HG03175 (cell line): ENCODE measurements around the gene ATP6V1G2.
"Not testable (repeated sequence)": the region's sequence is repeated elsewhere in the genome, so short reads cannot be mapped to it uniquely, and the experiment has no call there.

Source experiments
- ATAC-seq: cut with Tn5 transposase; IDR thresholded peaks from one replicate; pipeline ENCODE4 v1.9.1; 2021; ENCODE audit warnings: mild to moderate bottlenecking, moderate library complexity; ENCODE audit not compliant: unreplicated experiment

ATP6V1G2 gene

GRCh38 chr6:31530659-31531058, 15.7 kb downstream of the ATP6V1G2 start:
- ATAC-seq, result no peak

DNA sequence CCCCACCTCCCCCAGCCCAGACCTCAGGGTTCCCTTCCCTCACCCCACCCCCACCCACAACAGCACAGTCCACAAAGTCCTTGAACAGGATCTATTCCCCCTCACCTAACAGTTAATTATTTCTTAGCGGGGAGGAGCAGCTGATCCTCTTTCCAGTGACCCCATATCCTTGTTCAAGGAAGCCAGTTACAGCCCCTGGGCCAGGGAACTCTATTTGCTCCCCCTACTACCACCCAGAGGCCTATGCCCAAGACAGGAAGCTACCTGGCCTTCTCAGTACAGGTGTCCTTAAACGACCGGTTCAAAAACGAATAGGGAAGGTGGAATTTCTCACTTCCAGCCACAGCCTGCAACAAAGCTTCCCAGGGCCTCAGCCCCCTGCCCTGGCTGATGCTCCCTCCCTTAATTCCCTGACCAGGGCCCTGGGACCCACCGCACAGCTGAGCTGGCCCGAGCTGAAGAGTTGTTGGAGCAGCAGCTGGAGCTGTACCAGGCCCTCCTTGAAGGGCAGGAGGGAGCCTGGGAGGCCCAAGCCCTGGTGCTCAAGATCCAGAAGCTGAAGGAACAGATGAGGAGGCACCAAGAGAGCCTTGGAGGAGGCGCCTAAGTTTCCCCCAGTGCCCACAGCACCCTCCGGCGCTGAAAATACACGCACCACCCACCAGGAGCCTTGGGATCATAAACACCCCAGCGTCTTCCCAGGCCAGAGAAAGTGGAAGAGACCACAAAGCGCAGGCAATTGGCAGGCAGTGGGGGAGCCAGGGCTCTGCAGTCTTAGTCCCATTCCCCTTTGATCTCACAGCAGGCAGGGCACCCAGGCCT, 16.9 kb downstream of the ATP6V1G2 start:
- no peak for ATAC-seq

- ATAC-seq, result no peak
Observed at GRCh38 chr6:31528821-31529328, 17.5 kb downstream of the ATP6V1G2 start, which contains the start of gene MCCD1. Gene MCCD1 (plus strand): TSS chr6:31528962. CDS start chr6:31529015, 53 bp downstream.

DNA sequence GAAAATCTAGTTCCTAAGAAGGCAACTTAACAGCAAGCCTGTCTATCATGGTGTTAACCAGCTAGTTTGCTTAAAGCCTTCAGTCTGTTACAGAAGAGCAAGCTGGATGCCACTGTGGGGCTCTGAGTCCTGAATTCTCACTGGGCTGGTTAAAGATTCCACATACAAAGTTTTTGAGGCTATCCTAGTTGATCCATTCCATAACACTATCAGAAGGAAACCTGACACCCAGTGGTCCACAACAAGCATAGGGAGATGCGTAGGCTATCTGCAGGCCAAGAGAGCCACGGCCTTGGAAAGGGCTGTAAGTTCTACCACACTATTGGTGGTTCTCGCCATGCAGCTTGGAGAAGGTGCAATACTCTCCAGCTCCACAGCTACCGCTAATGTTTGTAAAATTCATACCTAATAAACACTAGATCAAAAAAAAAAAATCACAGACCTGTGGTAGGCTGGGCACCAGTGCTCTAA, 18.1 kb downstream of the ATP6V1G2 start:
- ATAC-seq, result no peak

- no peak for ATAC-seq
Observed at GRCh38 chr6:31525932-31526591, 20.3 kb downstream of the ATP6V1G2 start.

- ATAC-seq, result no peak
Observed at GRCh38 chr6:31525553-31525931, 20.9 kb downstream of the ATP6V1G2 start.

- no peak for ATAC-seq
Observed at GRCh38 chr6:31521835-31522234, 24.6 kb downstream of the ATP6V1G2 start.

DNA sequence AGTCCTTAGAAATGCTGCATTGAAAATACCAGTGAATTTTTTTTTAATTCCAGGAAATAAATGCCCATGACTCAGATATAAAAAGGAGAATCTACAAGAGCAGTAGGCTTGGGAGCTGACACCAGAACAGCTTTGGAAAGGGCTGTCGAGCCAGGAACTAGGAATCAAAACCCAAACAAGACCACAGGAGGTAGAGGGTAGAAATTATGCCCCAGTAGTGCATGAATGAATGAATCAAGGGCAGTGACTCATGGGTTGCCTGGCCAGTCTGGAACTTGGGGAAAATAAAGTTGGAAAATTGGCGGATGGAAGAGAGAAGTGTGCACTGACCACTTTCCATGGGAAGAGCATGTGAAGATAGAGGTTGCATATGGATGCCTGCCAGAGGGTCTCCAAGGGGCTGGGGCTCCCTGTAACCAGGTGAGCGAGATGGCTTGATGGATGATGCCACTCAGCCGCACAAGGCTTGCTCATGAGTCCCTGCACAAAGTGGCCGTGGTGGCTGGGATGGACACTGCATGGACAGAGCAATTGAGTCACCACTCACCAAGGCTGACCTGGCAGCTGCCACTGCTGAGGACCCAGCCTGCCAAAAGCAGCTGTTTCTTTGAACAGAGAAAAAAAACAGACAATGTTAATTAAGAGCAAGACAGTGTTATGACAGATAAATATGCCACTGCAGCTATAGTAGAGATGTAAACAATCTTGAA, 32.8 kb downstream of the ATP6V1G2 start:
- ATAC-seq, result no peak

DNA sequence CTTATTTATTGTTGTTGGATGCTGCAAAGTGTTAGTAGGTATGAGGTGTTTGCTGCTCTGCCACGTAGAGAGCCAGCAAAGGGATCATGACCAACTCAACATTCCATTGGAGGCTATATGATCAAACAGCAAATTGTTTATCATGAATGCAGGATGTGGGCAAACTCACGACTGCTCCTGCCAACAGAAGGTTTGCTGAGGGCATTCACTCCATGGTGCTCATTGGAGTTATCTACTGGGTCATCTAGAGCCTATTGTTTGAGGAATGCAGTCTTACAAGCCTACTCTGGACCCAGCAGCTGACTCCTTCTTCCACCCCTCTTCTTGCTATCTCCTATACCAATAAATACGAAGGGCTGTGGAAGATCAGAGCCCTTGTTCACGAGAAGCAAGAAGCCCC, 36.4 kb downstream of the ATP6V1G2 start:
- ATAC-seq, result no peak

GRCh38 chr6:31509036-31509435, 37.4 kb downstream of the ATP6V1G2 start:
- ATAC-seq, result not testable (repeated sequence)

- no peak for ATAC-seq
Observed at GRCh38 chr6:31502586-31502985, 43.8 kb downstream of the ATP6V1G2 start.

DNA sequence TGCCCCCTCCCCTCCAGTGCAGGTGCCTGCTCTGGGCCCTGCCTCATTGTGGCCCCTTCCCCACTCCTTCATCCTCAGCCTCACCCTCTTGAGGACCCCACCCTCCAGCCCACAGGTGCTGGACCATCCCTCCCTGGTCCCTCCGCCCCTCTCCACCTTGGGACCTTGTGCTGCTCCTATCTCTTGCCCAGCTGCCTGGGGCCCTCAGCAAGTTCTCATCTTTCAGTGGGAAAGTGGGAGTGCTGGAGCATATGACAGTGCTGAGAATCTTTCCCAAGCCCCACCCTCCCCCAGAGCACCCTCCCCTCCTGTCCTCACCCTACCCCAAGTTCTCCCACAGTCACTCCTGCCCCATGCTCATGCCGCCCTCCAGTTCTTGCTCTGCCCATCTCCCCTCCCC, 46.8 kb downstream of the ATP6V1G2 start:
- not testable (repeated sequence) for ATAC-seq

- ATAC-seq, result no peak
Observed at GRCh38 chr6:31498748-31499147, 47.7 kb downstream of the ATP6V1G2 start.

GRCh38 chr6:31497531-31498476, 48.6 kb downstream of the ATP6V1G2 start, which contains the start of gene MICB:
Gene MICB (plus strand): TSS chr6:31498145. CDS start chr6:31498194, 49 bp downstream.
- ATAC-seq, result peak; percentile 62

- not testable (repeated sequence) for ATAC-seq
Observed at GRCh38 chr6:31496826-31497225, 49.6 kb downstream of the ATP6V1G2 start.

DNA sequence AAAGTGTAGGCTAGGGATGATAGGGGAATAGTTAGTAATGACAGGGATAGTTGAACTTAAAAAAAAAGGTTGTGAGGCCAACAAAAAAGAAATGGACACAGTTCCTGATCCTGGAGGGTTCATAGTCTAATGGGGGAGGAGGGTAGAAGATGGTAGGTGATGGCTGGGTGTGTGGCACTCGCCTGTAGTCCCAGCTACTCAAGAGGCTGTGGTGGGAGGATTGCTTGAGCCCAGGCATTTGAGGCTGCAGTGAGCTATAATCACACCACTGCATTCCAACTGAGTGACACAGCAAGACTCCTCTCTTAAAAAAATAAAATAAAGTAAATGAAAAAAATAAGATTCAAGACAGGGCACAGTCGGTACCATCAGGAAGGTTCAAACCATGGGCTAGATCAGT, 50.8 kb downstream of the ATP6V1G2 start:
- ATAC-seq, result no peak
